Stimulated activated CD4-positive, alpha-beta T cell treated with anti-CD3 and anti-CD28 coated beads, Interleukin-1b, Interleukin-23, amount 100 ng/mL, for 1 hour (primary cell): ENCODE data around the gene OTUD7B.
"Not testable (repeated sequence)": the region's sequence is repeated elsewhere in the genome, so short reads cannot be mapped to it uniquely, and the experiment has no call there.

Experiments used
- DNase-seq, 2 donors: peaks; one replicate each; pipeline ENCODE4 v3.0.0-alpha.2; 2020; ENCODE audit warnings: low read depth in 2 of 2

Gene OTUD7B

GRCh38 chr1:150010393-150011115 lies at the start of gene OTUD7B:
Gene OTUD7B (minus strand): TSS chr1:150010726. CDS start chr1:149977510, 33,216 bp downstream.
- DNase-seq = peak; percentile 32 to 58

- no peak for DNase-seq
These were observed 49.7 kb upstream of the OTUD7B start for GRCh38 chr1:150060260-150060659.

- no peak for DNase-seq
These were observed 45.9 kb upstream of the OTUD7B start for GRCh38 chr1:150056407-150056806.

GRCh38 chr1:150055507-150055906 lies 45.0 kb upstream of the OTUD7B start:
- DNase-seq = not testable (repeated sequence)

- DNase-seq = no peak
These were observed 43.4 kb upstream of the OTUD7B start for GRCh38 chr1:150053926-150054325.

- not testable (repeated sequence) for DNase-seq
These were observed 41.4 kb upstream of the OTUD7B start for GRCh38 chr1:150051905-150052412.

GRCh38 chr1:150051089-150051373 lies 40.5 kb upstream of the OTUD7B start:
- no peak for DNase-seq

GRCh38 chr1:150049926-150050325 lies 39.4 kb upstream of the OTUD7B start:
- no peak for DNase-seq

- no peak for DNase-seq
These were observed 23.8 kb upstream of the OTUD7B start for GRCh38 chr1:150034336-150034735.

- no peak for DNase-seq
These were observed 17.8 kb upstream of the OTUD7B start for GRCh38 chr1:150028322-150028721.

GRCh38 chr1:150024156-150024555 lies 13.6 kb upstream of the OTUD7B start:
- no peak for DNase-seq

- no peak for DNase-seq
These were observed 11.8 kb upstream of the OTUD7B start for GRCh38 chr1:150022357-150022756.

- no peak for DNase-seq
These were observed 10.7 kb upstream of the OTUD7B start for GRCh38 chr1:150021191-150021694.

- no peak for DNase-seq
These were observed 10.2 kb upstream of the OTUD7B start for GRCh38 chr1:150020711-150021110.

GRCh38 chr1:150018165-150018564 lies 7.6 kb upstream of the OTUD7B start:
- no peak for DNase-seq

- no peak for DNase-seq
These were observed 6.8 kb upstream of the OTUD7B start for GRCh38 chr1:150017206-150017750.

GRCh38 chr1:150015651-150016131 lies 5.2 kb upstream of the OTUD7B start:
- DNase-seq = no peak

GRCh38 chr1:150012611-150013010 lies 2.1 kb upstream of the OTUD7B start:
- DNase-seq = no peak

GRCh38 chr1:150009604-150010392 lies 728 bp downstream of the OTUD7B start:
- peak; percentile 5 to 19 for DNase-seq

GRCh38 chr1:150008699-150009098 lies 1.8 kb downstream of the OTUD7B start:
- no peak for DNase-seq

GRCh38 chr1:150006881-150007421 lies 3.6 kb downstream of the OTUD7B start:
- DNase-seq = no peak

- no peak for DNase-seq
These were observed 4.9 kb downstream of the OTUD7B start for GRCh38 chr1:150005606-150006005.
